Thyroid gland (tissue), 4 donors: ENCODE measurements around the gene PDE3B. TPM values are rescaled to one million over a fixed set of nuclear protein-coding genes. Genes with fewer than 3 reads are reported as not detected.
"Not testable (repeated sequence)": the region's sequence is repeated elsewhere in the genome, so short reads cannot be mapped to it uniquely, and the experiment has no call there.

Experiments
- DNase-seq, 2 donors: peaks; one replicate each; pipeline ENCODE4 v3.0.0-alpha.2; 2019
- H3K27ac ChIP-seq, 3 donors: fragments of 200-600 bp; sonication (generic); 1 replicate in 2 of 3; 2 replicates in 1 of 3; pipeline ENCODE4 v1.5.1; 2016 to 2019; ENCODE audit warnings: mild to moderate bottlenecking in 1 of 3, moderate library complexity in 1 of 3
- H3K27me3 ChIP-seq: fragments of 200-600 bp; sonication (generic); one replicate; pipeline ENCODE4 v1.5.1; 2019
- H3K36me3 ChIP-seq, 2 donors: fragments of 200-600 bp; sonication (generic); one replicate each; pipeline ENCODE4 v1.5.1; 2016 to 2019
- H3K4me1 ChIP-seq, 2 donors: fragments of 200-600 bp; sonication (generic); one replicate each; pipeline ENCODE4 v1.5.1; 2017 to 2019
- H3K4me3 ChIP-seq, 3 donors: fragments of 200-600 bp; sonication (generic); replicated peaks in 1 of 3; 1 replicate in 2 of 3; 2 replicates in 1 of 3; pipeline ENCODE4 v1.5.1; 2016; ENCODE audit warnings: mild to moderate bottlenecking in 1 of 3
- H3K9me3 ChIP-seq: fragments of 200-600 bp; sonication (generic); one replicate; pipeline ENCODE4 v1.5.1; 2017
- POLR2A ChIP-seq, 2 donors: fragments of 450-650 bp; IDR thresholded peaks; one replicate each; pipeline ENCODE4 v1.6.1; 2017; ENCODE audit warnings: antibody characterized with exemption in 2 of 2, mild to moderate bottlenecking in 2 of 2, moderate library complexity in 1 of 2
- WGBS, 2 donors: methylation state at CpG; one replicate each; pipeline ENCODE4 v1.1.5; 2017; 5-methylcytosine and 5-hydroxymethylcytosine counted together
- intact Hi-C: fragments of 100-400 bp; cut with DNase I; formaldehyde crosslinking; loops from one replicate; pipeline ENCODE4 v1.15.1; 2023
- total RNA-seq, 4 donors: library from RNA; depleted of rRNA; stranded (reverse); fragments of >200 nt; gene quantifications; one replicate each; pipeline ENCODE4 v1.2.3, GENCODE V29; 2016
- TF ChIP-seq, protein P1 (sequence below), 6 experiments: fragments of 200-600 bp in 3 of 6; fragments of 450-650 bp in 3 of 6; sonication (generic) in 3 of 6; IDR thresholded peaks; one replicate each; pipeline ENCODE4 v1.5.1; 2016 to 2019; ENCODE audit warnings: antibody characterized with exemption in 6 of 6, mild to moderate bottlenecking in 2 of 6, inconsistent platforms in 1 of 6, moderate library complexity in 1 of 6

Gene PDE3B
- total RNA-seq, 4 donors from 2014 or later: 2.0 to 3.9 (median 3.2) TPM

DNA sequence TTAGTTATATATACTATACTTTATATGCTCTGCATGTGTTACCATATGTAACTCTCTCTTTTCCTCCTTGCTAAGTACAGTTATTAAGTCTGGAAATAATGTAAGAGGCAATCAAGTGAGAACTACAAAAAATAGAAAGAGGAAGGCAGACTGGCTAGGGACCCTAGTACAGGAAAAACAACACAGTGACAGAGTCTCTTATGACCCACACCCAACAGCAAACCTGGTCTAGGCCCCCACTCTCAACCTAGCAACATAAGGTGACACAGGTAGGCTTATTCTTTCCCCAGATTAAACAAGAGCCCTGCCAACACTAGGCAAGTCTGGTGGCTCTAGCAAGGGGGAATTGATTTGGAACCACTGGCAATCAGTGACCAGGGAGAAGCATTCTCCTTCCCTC lies 132.3 kb downstream of the PDE3B start:
- no peaks in the 10 kb centered on the region for H3K4me1 ChIP-seq
- H3K4me3 ChIP-seq: no peak overlapping the region
- DNase-seq: no peak
- TF ChIP-seq POLR2A (IDR thresholded peaks at IDR 0.05): no peak
- TF ChIP-seq, protein P1, sequence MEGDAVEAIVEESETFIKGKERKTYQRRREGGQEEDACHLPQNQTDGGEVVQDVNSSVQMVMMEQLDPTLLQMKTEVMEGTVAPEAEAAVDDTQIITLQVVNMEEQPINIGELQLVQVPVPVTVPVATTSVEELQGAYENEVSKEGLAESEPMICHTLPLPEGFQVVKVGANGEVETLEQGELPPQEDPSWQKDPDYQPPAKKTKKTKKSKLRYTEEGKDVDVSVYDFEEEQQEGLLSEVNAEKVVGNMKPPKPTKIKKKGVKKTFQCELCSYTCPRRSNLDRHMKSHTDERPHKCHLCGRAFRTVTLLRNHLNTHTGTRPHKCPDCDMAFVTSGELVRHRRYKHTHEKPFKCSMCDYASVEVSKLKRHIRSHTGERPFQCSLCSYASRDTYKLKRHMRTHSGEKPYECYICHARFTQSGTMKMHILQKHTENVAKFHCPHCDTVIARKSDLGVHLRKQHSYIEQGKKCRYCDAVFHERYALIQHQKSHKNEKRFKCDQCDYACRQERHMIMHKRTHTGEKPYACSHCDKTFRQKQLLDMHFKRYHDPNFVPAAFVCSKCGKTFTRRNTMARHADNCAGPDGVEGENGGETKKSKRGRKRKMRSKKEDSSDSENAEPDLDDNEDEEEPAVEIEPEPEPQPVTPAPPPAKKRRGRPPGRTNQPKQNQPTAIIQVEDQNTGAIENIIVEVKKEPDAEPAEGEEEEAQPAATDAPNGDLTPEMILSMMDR (IDR thresholded peaks at IDR 0.05): no peak
- no peaks in the 10 kb centered on the region for H3K9me3 ChIP-seq
- no peaks in the 10 kb centered on the region for H3K36me3 ChIP-seq
- intact Hi-C loops: no loop called here
- H3K27ac ChIP-seq: no peak overlapping the region
- H3K27me3 ChIP-seq: no peaks in the 10 kb centered on the region

DNA sequence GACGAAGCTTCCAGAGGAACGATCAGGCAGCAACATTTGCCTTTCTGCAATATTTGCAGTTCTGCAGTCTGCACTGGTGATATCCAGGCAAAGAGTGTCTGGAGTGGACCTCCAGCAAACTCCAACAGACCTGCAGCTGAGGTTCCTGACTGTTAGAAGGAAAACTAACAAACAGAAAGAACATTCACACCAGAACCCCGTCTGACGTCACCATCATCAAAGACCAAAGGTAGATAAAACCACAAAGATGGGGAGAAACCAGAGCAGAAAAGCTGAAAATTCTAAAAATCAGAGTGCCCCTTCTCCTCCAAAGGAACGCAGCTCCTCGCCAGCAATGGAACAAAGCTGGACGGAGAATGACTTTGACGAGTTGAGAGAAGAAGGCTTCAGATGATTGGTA lies 134.9 kb downstream of the PDE3B start:
- H3K27me3 ChIP-seq, intact Hi-C loops, H3K4me1 ChIP-seq, H3K4me3 ChIP-seq, H3K9me3 ChIP-seq, DNase-seq, H3K27ac ChIP-seq, H3K36me3 ChIP-seq: not testable (repeated sequence)
- 95 to 96% methylated on average over 6 to 8 of the region's 8 CpGs for WGBS, 2 donors

DNA sequence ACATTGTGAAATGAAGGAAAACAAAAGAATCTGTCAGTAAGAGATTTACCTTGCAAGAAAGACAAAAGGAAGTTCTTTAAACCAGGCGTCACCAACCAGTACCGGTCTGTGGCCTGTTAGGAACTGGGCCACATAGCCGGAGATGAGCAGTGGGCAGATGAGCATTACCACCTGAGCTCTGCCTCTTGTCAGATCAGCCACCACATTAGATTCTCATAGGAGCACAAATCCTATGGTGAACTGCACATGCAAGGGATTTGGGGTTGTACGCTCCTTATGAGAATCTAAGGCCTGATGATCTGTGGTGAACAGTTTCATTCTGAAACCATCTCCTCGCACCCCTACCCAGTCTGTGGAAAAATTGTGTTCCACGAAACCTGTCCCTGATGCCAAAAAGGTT lies 140.2 kb downstream of the PDE3B start:
- no peak overlapping the region for H3K4me3 ChIP-seq
- no peak for DNase-seq
- H3K27ac ChIP-seq: no peak overlapping the region
- 91 to 94% methylated on average over 6 of the region's 6 CpGs for WGBS, 2 donors
- H3K4me1 ChIP-seq: no peaks in the 10 kb centered on the region
- no peaks in the 10 kb centered on the region for H3K36me3 ChIP-seq
- no peaks in the 10 kb centered on the region for H3K27me3 ChIP-seq
- H3K9me3 ChIP-seq: no peaks in the 10 kb centered on the region
- intact Hi-C loops: no loop called here
- TF ChIP-seq, protein P1 (IDR thresholded peaks at IDR 0.05): no peak
- no peak for TF ChIP-seq POLR2A (IDR thresholded peaks at IDR 0.05)

DNA sequence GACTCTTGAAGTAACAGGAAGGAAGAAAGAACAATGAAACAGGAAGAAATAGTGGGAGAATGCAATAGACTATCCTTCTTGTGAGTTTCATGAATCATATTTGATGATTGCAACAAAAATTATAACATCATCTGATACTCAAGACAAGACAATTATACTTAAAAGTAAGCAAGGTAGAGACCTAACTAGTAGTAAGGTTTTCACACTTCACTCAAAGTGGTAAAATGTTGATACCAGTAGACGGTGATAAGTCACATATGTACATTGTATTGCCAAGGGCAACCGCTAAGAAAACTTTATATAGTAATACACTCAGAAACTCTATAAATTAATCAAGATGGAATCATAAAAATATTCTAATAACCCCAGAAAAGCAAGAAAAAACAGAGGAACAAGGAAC lies 140.6 kb downstream of the PDE3B start:
- no peaks in the 10 kb centered on the region for H3K9me3 ChIP-seq
- H3K4me1 ChIP-seq: no peaks in the 10 kb centered on the region
- no peak overlapping the region for H3K4me3 ChIP-seq
- H3K36me3 ChIP-seq: no peaks in the 10 kb centered on the region
- WGBS, 2 donors: 88 to 94% methylated on average over 2 of the region's 2 CpGs
- no peak for TF ChIP-seq POLR2A (IDR thresholded peaks at IDR 0.05)
- TF ChIP-seq, protein P1 (IDR thresholded peaks at IDR 0.05): no peak
- intact Hi-C loops: no loop called here
- no peak for DNase-seq
- no peaks in the 10 kb centered on the region for H3K27me3 ChIP-seq
- no peak overlapping the region for H3K27ac ChIP-seq

DNA sequence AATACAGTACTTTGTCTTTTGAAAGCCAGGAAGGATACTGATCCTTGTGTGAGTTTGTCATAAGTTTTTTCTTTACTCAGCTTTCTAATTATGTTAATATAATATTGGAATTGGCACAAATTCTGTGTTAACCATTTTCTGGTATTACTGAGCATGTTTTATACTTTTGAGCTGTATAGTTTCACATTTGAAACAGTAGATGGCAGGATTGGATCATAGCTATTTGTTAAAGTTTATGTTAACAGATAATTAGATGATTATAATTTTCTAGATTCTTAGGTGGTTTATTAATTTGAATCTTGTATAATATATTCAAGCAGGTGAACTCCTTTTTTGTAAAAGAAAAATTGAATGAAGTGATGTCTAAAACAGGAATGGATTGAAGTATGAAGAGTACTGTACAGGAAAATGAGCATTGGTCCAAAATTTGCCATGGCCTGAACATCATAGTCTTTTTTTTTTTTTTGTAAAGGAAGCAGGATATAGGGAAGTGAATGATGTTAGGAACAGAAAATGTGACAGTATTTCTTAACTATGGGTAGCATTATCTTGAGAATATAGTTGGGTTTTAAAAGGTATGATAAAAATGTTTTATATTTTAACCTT lies 146.4 kb downstream of the PDE3B start:
- no peaks in the 10 kb centered on the region for H3K36me3 ChIP-seq
- no peak overlapping the region for H3K27ac ChIP-seq
- no peaks in the 10 kb centered on the region for H3K4me1 ChIP-seq
- H3K9me3 ChIP-seq: no peaks in the 10 kb centered on the region
- H3K27me3 ChIP-seq: no peaks in the 10 kb centered on the region
- TF ChIP-seq, protein P1 (IDR thresholded peaks at IDR 0.05): peak in 3 of 6 experiments; percentile 11 to 40 (median 30)
- no peak for TF ChIP-seq POLR2A (IDR thresholded peaks at IDR 0.05)
- intact Hi-C loops: no loop called here
- no peak overlapping the region for H3K4me3 ChIP-seq
- no peak for DNase-seq

DNA sequence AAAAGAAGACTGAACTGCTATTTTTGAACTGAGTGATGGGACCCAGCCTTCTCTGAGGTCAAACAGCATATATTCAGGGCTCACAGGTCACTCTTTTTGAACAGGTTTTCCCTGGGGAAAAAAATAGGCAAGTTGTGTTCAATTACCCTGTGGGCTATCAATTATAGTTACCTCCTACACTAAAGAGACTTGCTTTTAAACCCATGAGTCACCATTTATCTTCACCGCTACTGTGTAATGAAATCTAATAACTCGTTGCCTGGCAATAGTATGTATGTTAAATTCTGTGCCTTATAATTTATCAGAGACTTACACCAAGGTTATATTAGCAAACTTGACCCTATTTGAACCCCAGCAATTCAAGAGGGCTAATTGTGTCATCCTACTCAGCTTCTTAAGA lies 149.9 kb downstream of the PDE3B start:
- Histone ChIP-seq H3K9me3 (no peaks in the 10 kb centered on the region), H3K4me3 (no peak overlapping the region), H3K27me3 (no peaks in the 10 kb centered on the region), H3K4me1 (no peaks in the 10 kb centered on the region), H3K36me3 (no peaks in the 10 kb centered on the region), H3K27ac (no peak overlapping the region)
- TF ChIP-seq POLR2A (IDR thresholded peaks at IDR 0.05): no peak
- TF ChIP-seq, protein P1 (IDR thresholded peaks at IDR 0.05): no peak
- intact Hi-C loops: no loop called here
- DNase-seq: no peak
- 92 to 93% methylated on average over 2 of the region's 2 CpGs for WGBS, 2 donors

DNA sequence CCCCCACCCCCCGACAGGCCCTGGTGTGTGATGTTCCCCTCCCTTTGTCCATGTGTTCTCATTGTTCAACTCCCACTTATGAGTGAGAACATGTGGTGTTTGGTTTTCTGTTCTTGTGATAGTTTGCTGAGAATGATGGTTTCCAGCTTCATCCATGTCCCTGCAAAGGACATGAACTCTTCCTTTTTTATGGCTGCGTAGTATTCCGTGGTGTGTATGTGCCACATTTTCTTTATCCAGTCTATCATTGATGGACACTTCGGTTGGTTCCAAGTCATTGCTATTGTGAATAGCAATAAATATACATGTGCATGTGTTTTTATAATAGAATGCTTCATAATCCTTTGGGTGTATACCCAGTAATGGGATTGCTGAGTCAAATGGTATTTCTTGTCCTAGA lies 152.4 kb downstream of the PDE3B start:
- H3K4me1 ChIP-seq, H3K9me3 ChIP-seq, H3K4me3 ChIP-seq, H3K27me3 ChIP-seq, DNase-seq, H3K27ac ChIP-seq, intact Hi-C loops, H3K36me3 ChIP-seq: not testable (repeated sequence)
- WGBS, 2 donors: 98% methylated on average over 4 of the region's 4 CpGs
